NCI-H2196 (cell line): ENCODE measurements around the gene IQCF5.
"Not testable (repeated sequence)": the region's sequence is repeated elsewhere in the genome, so short reads cannot be mapped to it uniquely, and the experiment has no call there.

Experiments
- DNase-seq: peaks from one replicate; lab custom pipeline; 2025; ENCODE audit not compliant: unreplicated experiment; lab: John Stamatoyannopoulos, UW

The IQCF5 gene

GRCh38 chr3:51875501-51875900, at the start of gene IQCF5:
Gene IQCF5, minus strand, starts transcription at chr3:51875601. Its CDS starts 70 bp downstream, at chr3:51875531.
- no peak for DNase-seq

DNA sequence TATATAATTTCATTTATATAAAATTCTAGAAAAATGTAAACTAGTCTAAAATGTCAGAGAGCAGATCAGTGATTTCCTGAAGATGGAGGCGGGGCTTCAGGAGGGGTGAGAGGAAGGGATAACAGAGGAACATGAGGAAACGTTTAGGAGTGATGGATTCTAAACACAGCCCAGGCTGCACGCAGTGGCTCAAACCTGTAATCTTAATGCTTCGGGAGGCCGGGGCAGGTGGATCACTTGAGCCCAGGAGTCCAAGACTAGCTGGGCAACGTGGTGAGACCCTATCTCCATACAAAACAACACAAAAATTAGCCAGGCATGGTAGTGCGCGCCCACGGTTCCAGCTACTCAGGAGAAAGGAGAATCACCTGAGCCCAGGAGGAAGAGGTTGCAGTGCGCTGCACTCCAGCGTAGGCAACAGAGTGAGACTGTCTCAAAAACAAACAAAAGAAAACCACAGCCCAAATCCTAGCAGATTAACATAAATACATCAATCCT, 45.7 kb upstream of the IQCF5 start:
- DNase-seq, result no peak

DNA sequence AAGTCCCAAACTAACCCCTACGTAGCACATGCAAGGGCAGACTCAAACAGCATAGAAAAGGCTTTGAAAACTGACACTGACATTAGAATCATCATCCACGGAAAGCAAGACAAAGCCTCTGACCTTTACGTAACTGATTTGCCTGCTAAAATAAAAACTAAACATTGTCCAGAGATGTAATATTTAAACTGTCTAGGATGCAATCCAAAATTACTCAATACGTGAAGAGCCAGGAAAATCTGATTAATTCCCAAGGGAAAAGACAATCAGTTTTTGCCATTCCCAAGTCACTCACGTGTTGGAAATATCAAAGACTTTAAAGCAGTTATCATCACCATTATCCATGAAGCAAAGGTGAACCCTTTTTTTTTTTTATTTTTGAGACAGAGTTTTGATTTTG, 41.0 kb upstream of the IQCF5 start:
- DNase-seq, result no peak

DNA sequence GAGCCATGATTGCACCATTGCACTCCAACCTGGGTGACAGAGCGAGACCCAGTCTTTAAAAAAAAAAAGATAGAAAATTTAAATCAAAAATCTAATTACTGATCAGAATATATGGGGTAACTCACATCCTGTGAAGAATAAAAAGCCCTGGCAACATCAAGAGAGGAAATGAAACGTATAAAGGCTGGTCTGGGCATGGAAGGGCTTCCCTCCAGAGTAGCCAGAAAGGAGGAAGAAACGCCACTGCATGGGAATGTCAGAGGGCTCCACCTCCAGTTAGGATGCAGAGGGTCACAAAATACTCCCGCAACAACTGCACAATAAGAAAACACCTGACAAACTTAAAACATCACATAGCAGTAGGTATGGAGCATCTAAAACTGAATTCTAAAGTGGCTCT, 32.6 kb upstream of the IQCF5 start:
- DNase-seq, result no peak

GRCh38 chr3:51904034-51904823, 28.8 kb upstream of the IQCF5 start:
- DNase-seq, result no peak

GRCh38 chr3:51902361-51902760, 27.0 kb upstream of the IQCF5 start:
- not testable (repeated sequence) for DNase-seq

DNA sequence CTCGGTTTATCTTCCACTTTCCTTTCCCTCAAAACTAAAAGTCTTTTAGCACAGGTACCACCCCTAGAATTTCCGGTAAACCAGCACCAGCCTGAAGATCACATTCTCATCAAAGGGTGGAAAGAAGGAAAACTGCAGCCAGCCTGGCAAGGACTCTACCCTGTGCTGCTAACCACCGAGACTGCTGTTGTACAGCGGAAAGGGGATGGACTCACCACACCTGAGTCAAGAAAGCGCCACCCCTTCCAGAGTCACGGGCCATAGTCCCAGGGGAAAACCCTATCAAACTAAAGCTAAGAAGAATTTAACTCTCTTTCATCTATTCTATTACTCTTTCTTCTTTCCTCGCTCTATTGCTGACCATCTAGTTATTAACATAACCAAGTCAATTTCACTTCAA, 24.6 kb upstream of the IQCF5 start:
- not testable (repeated sequence) for DNase-seq

GRCh38 chr3:51897391-51897790, 22.0 kb upstream of the IQCF5 start:
- no peak for DNase-seq

- DNase-seq, result no peak
Observed at GRCh38 chr3:51896607-51897305, 21.4 kb upstream of the IQCF5 start.

GRCh38 chr3:51894939-51895338, 19.5 kb upstream of the IQCF5 start:
- DNase-seq, result no peak

GRCh38 chr3:51894391-51894790, 19.0 kb upstream of the IQCF5 start:
- DNase-seq, result no peak

DNA sequence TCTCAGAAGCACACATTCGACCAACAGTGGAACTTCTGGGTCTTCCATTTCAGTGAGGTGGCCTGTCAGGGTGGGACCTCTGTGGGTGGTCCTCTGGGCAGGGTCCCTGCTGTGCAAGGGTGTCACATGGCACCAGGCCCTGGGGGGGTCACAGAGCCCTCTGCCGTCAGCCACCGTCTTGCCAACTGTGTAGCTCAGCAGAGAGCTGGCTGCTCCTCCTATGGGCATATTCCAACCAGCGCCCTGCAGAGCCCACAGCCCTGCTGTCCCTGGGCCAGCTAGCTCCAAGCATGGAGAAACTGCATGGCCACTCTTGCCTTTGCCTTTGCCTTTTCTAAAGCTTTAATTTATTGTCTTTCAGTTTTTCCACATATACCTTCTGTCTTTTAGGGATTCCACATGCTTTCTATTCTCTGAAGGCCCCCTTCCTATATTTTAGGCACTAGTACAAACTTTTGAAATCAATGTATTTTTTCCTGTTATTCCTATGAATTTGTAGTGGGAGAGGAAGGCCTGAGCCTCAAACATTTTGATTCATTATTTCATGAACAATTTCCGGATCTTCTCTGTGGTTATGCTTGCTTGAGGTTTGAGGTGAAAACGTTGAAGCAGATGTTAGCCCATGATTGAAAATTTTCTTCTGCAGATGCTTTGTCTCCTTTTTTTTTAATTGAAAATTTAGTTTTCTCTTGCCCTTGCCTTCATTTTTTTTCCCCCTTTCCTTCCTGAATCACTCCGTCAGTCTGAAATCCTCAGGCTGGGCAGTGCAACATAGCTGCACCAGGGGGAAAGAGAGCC, 16.0 kb upstream of the IQCF5 start:
- no peak for DNase-seq

DNA sequence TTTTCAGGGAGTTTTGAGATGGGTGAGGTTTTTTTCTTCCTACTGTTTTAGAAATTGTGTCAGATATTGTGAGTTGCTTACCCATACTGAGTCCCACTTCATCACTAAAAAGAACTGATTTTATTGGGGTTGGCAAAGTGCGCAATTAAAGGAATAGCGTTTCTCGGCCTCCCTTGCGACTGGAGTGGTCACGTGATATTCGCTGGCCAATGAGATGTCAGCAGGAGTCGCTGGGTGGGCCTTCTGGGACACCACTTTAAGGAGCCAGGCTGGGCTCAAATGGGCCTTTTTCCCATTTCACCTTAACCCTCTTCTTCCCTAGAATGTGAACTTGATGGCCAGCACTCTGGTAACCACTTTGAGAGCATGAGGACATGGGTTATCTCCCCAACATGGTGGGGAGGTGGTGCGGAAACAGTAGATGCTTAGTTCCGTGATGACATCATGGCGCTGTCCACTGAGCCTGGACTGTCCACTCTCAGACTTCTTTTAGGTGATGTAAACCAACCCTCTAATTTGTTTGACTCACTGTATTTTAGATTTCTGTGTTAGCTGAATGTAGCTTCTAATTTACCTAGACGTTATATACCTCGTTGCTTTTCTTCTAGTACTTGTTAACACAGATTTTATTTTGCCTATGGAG, 13.2 kb upstream of the IQCF5 start:
- no peak for DNase-seq

DNA sequence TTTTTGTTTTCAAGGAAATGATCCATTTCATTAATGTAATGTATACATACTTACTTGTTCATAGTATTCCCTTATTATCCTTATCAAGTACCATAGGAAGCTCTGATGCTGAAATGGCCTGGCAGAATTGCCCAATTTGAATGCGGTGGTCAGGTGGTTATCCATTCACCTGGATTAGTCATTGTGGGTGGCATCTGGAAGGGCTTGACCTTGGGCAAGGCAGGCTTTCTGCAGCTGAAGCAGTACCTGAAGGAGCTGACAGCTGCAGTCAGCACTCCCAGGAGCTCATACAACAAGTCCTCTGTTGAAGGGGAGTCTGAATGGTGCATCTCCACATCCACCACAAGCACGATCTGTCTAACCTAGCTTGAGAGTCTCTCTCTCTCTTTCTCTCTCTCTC, 12.2 kb upstream of the IQCF5 start:
- no peak for DNase-seq

GRCh38 chr3:51886447-51886846, 11.0 kb upstream of the IQCF5 start:
- no peak for DNase-seq

- DNase-seq, result no peak
Observed at GRCh38 chr3:51879937-51880336, 4.5 kb upstream of the IQCF5 start.

DNA sequence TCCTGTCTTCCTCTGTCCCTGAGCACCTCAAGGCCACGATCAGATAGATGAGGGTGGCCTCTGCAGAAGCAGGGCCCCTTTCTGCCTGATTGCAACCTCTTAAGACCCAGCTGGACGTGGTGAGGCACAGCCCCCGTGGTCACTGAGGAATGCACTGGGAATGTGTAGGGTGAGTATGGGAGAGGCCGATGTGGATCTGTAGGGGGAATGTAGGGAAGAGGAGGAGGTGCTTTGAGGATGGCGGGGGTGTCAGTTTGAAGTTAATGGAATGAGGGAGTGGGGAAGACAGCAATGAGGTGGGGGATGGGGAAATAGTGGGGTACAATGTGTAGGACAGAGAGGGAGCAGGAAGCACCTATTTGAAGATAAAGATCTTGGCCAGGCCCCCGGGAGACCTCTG, 785 bp upstream of the IQCF5 start:
- DNase-seq, result no peak

GRCh38 chr3:51874889-51875288, 512 bp downstream of the IQCF5 start:
- DNase-seq, result no peak

GRCh38 chr3:51874411-51874810, 990 bp downstream of the IQCF5 start:
- no peak for DNase-seq

DNA sequence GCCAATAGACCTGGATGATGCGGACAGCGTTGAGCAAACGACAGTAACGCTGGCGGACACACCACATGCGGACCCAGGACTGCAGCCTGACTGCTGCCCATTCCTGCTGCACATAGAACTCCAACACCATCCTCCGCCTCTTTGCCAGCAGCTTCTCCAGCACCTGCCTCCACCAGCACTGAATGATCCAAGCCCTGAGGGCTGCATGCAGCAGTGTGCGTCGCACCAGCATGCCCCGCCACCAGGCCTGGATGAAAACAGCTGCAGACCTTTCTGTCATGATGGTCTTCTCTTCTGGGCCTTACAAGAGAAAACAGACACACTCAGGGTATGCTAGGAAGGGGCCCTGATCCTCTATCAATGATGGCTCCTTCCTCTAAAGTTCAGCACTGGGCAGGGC, 1.5 kb downstream of the IQCF5 start:
- no peak for DNase-seq

- no peak for DNase-seq
Observed at GRCh38 chr3:51873253-51873766, 2.1 kb downstream of the IQCF5 start.
